ENCODE results near the gene CEACAM19. TPM values are rescaled to one million over a fixed set of nuclear protein-coding genes. Genes with fewer than 3 reads are reported as not detected.

CEACAM19 gene
- total RNA-seq, 1 experiment from 2014 or later, result 8.0 TPM

GRCh38 chr19:44634785-44635184 is 36.5 kb upstream of the CEACAM19 start:
- intact Hi-C loops (cut with micrococcal nuclease; ENCODE audit: unreplicated experiment), result no loop called here
- 0 out of 2 replicates have a peak, but pooled peaks cover 6% of the 10 kb centered on the region for H3K36me3 ChIP-seq (ENCODE audit: low read depth)
- ChIA-PET CTCF (interaction anchor here (0.7 kb wide), 1 partner anchor 64 kb away, joined by 4 read pairs; no protein-coding TSS in a partner anchor), POLR2A (ENCODE audit: unreplicated experiment) (no interaction called here)
- H2AFZ ChIP-seq, result no peak overlapping the region
- no peak overlapping the region for H3K4me2 ChIP-seq
- no peak for TF ChIP-seq EZH2 (IDR thresholded peaks at IDR 0.05; ENCODE audit: low read depth)
- TF ChIP-seq CTCF (conservative IDR thresholded peaks at IDR 0.05), result no peak
- H3K9me3 ChIP-seq (ENCODE audit: insufficient read depth, low read depth), result no peaks in the 10 kb centered on the region
- H3K27ac ChIP-seq, result no peak overlapping the region
- no TSS peak for BruUV-seq (replicated peaks)
- peak in 1 of 2 experiments; percentile 8 for DNase-seq
- H3K4me1 ChIP-seq (replicated peaks; ENCODE audit: insufficient read depth), result peaks cover 40% of the 10 kb centered on the region
- no peaks in the 10 kb centered on the region for H3K27me3 ChIP-seq (ENCODE audit: insufficient read depth, low read depth)
- no peaks in the 10 kb centered on the region for H3K79me2 ChIP-seq (ENCODE audit: low read depth)
- no peaks in the 10 kb centered on the region for H3K9me2 ChIP-seq (ENCODE audit: insufficient read depth)
- H3K4me3 ChIP-seq, result no peak overlapping the region
- no peaks in the 10 kb centered on the region for H4K20me1 ChIP-seq (ENCODE audit: insufficient read depth)
- peaks cover 9% of the 10 kb centered on the region; the same call in 1 of the 2 replicates for H3F3A ChIP-seq (ENCODE audit: insufficient read depth, low read depth)

DNA sequence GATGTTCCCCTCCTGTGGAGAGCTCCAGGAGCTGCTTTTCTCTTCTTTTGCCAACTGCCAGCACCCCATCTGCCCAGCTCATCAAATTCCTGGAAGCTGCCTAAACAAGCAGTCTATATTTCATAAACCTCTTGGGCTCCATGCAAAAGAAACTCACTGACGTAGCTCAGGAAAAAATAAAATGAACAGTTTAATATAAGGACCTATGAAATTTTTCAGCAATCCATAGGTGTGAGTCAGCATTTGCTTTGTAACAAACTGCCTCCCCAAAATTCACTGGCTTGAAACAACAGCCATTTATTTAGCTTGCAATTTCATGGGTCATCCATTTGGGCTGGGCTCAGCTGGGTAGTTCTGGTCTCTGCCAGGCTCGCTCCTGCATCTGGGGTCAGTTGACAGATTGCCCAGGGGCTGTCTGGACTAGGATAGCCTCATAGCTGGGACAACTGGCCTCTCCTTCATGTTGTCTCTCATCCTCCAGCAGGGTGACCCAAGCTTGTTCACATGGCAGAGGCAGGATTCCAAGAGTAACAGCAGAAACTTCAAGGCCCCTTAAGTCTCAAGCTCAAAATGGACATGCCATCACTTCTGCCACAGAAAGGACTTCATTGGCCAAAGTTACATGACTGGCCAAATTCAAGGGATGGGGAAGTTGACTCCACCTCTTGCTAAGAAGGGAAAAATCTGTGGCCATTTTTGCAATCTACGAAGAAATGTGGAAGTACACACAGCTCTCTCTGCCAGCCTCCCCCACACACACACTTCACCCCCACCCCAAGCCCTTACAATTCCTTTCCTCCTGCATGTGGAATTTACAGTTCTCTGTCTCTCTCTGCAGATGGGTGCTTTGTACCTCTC is 35.5 kb upstream of the CEACAM19 start:
- Histone ChIP-seq H3K27ac (peak overlapping the region; percentile 35), H3K79me2 (ENCODE audit: low read depth) (0 out of 2 replicates have a peak, but pooled peaks cover 3% of the 10 kb centered on the region), H4K20me1 (ENCODE audit: insufficient read depth) (no peaks in the 10 kb centered on the region), H3K9me3 (ENCODE audit: insufficient read depth, low read depth) (no peaks in the 10 kb centered on the region), H3K27me3 (ENCODE audit: insufficient read depth, low read depth) (no peaks in the 10 kb centered on the region), H3K4me3 (no peak overlapping the region), H3K9me2 (ENCODE audit: insufficient read depth) (no peaks in the 10 kb centered on the region), H3K4me2 (0 out of 2 replicates have a peak overlapping the region, but pooled peaks have one; percentile 5), H3K36me3 (ENCODE audit: low read depth) (0 out of 2 replicates have a peak, but pooled peaks cover 1% of the 10 kb centered on the region), H2AFZ (no peak overlapping the region), H3K4me1 (replicated peaks; ENCODE audit: insufficient read depth) (peaks cover 46% of the 10 kb centered on the region), H3F3A (ENCODE audit: insufficient read depth, low read depth) (peaks cover 12% of the 10 kb centered on the region; the same call in 1 of the 2 replicates)
- DNase-seq, result peak in 1 of 2 experiments; percentile 58
- CTCF ChIA-PET, result interaction anchor here (0.5 to 0.7 kb wide), 3 partner anchors 9 to 856 kb away, joined by 3 to 9 read pairs (median 4); no protein-coding TSS in a partner anchor
- no TSS peak for BruUV-seq (replicated peaks)
- POLR2A ChIA-PET (ENCODE audit: unreplicated experiment), result interaction anchor here (0.6 to 0.8 kb wide), 2 partner anchors 20 to 34 kb away, joined by 3 to 13 read pairs; no protein-coding TSS in a partner anchor
- intact Hi-C loops (cut with micrococcal nuclease; ENCODE audit: unreplicated experiment), result no loop called here
- TF ChIP-seq EZH2 (IDR thresholded peaks at IDR 0.05; ENCODE audit: low read depth) (no peak), CTCF (conservative IDR thresholded peaks at IDR 0.05) (no peak)
